ENCODE measurements around the gene RBM43.
"Not testable (repeated sequence)": the region's sequence is repeated elsewhere in the genome, so short reads cannot be mapped to it uniquely, and the experiment has no call there.

Gene RBM43

GRCh38 chr2:151261231-151261976 is at the start of gene RBM43:
Gene RBM43, minus strand, starts transcription at chr2:151261863. Its CDS starts 136 bp downstream, at chr2:151261727.
- peak; percentile 71 for DNase-seq

- DNase-seq, result not testable (repeated sequence)
Observed at GRCh38 chr2:151310313-151310712, 48.6 kb upstream of the RBM43 start.

- DNase-seq, result no peak
Observed at GRCh38 chr2:151306621-151307020, 45.0 kb upstream of the RBM43 start.

- no peak for DNase-seq
Observed at GRCh38 chr2:151305129-151305691, 43.5 kb upstream of the RBM43 start.

- DNase-seq, result no peak
Observed at GRCh38 chr2:151302879-151303278, 41.2 kb upstream of the RBM43 start.

DNA sequence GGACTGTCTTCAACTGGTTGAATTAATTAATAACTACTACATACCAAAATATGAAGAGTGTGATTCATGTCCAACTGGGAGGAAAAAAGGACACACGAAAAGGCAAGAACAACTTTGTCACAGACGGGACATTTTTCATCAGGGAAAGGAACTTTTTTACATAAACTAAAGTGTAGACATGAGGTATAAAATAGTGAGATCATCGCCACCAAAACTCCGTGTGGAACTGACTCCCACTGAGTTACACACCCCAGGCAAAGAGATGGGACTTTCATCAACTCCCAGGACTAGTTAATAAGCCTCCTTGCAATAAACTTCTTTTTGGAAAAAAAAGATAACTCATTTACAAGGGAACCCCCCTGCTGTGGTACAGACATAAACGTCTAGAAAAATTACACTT is 40.7 kb upstream of the RBM43 start:
- DNase-seq, result no peak

- DNase-seq, result no peak
Observed at GRCh38 chr2:151299920-151300539, 38.4 kb upstream of the RBM43 start.

- DNase-seq, result no peak
Observed at GRCh38 chr2:151297882-151298281, 36.2 kb upstream of the RBM43 start.

DNA sequence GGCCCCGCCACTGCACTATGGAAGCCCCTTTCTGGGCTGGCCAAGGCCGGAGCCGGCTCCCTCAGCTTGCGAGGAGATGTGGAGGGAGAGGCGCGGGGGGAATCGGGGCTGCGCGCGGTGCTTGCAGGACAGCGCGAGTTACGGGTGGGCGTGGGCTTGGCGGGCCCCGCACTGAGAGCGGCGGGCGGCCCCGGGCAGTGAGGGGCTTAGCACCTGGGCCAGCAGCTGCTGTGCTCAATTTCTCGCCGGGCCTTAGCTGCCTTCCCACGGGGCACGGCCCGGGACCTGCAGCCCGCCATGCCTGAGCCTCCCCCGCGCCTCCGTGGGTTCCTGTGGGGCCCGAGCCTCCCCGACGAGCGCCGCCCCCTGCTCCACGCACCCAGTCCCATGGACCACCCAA is 34.3 kb upstream of the RBM43 start:
- DNase-seq, result not testable (repeated sequence)

GRCh38 chr2:151292546-151292945 is 30.9 kb upstream of the RBM43 start:
- DNase-seq, result no peak

- DNase-seq, result no peak
Observed at GRCh38 chr2:151292141-151292540, 30.5 kb upstream of the RBM43 start.

DNA sequence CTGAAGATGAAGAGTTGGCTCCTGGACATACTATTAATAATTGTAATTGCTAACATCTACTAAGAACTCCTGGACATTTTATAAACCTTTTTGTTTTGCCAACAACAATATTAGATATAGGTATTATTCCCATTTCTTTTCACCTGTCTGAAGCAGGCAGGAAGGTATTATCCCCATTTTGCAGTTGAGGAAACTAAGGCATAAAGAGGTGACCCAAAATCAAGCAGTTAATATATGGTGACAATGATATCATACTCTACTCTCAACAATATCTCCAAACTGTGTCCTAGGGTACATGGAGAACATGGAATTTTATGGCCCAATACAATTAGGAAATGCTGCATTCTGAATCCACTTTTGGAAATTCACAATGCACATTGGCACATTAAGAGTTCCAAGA is 29.6 kb upstream of the RBM43 start:
- DNase-seq, result no peak

- DNase-seq, result no peak
Observed at GRCh38 chr2:151289972-151290866, 28.6 kb upstream of the RBM43 start.

DNA sequence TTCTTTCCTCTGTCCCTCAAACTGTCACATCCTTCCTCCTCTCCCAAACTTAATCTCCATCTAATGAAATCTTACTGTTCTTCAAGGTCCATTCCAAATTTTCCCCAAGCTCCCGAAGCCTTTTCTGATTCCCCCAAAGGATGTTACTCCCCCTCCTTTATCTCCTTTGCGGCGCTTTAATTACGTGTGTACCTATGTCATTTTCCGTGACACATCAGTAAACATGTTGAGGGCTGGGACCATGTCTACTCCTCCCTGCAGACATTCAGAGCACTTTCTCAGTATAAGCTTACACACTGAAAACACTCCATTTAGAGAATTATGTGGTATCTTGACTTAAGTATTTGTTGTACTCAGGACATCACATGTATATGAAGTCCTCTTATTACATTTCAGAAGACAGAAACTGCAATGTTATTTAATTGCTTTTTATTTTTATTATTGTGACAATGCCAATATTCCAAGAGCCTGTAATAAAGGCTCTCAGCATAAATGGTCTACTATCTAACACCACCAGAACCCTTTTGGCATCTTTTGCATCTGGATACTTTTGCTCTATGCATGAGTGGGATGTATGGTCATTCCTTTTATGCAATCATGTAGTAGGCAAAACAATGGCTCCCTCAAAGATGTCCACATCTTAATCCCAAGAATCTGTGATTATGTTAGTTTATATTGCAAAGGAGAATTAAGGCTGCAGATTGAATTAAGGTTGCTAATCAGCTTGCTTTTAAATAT is 26.0 kb upstream of the RBM43 start:
- no peak for DNase-seq

DNA sequence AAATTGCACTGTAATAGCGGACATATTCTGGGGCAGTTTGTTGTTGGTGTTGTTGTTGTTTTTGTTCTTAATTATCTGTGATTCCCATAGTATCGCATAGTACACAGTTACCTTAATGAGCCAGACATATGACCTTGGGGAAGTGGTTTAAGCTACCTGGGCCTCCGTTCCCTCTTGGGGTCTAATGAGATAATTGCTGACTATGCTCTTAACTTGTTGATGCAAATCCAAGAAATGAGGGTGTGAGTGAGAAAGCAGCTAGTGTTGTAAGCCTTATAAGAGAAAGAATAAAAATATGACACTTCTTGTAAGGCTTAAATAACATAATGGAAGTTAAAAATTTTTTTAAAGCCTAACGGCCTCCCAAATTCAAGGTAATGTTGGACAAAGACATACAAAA is 20.7 kb upstream of the RBM43 start:
- DNase-seq, result no peak

DNA sequence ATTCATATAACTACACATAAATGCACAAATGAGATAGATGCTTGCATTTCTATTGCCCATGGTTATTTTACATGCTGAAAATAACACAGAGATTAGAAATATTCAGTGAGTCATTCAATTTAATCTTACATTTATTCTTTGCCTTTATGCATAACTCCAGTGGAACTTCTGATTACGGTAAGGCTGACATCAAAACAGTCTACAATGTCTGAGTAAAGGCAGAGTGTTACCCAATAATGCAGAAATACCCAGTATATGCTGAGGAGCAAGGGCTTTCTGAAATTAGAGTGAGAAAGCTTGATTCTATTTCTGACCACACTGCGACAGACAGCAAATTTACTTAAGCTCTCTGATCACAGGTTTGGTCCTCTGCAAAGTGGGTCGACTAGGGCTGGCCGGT is 18.6 kb upstream of the RBM43 start:
- DNase-seq, result no peak

DNA sequence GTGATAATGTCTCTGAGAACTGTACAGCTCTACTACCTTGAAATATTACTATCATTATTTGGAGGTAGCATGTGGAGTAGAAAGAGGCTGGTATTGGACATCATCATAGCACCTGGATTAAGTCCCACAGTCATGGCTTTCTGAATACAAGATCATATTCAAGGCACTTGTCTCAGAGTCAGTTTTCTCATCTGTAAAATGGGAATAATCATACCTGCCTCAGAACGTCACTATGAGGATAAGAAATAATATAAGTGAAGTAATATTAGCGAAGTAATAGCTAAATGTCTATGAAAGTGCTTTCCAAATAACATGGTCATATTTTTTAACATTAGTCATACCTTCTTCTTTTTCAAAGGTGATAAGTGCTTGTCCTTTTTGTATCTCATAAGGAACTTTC is 16.8 kb upstream of the RBM43 start:
- no peak for DNase-seq

- DNase-seq, result no peak
Observed at GRCh38 chr2:151277067-151277466, 15.4 kb upstream of the RBM43 start.

DNA sequence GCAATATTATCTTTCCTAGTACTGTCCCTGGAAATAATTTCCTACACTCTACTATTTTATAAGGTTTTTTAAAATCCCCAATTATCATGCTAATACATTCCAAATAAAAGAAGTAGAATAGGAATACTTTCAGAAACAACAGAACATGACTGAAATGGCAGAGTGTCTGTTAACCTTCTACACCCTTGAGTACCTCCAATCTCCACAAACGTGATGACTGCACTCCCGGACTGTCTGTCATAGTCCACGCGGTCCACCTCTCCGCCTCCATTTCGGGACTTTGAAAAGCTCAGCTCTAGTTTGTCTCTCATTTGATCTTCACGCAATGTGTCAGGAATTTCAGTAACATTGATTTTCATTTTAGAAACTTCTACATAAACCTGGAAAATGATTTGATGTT is 13.6 kb upstream of the RBM43 start:
- no peak for DNase-seq

DNA sequence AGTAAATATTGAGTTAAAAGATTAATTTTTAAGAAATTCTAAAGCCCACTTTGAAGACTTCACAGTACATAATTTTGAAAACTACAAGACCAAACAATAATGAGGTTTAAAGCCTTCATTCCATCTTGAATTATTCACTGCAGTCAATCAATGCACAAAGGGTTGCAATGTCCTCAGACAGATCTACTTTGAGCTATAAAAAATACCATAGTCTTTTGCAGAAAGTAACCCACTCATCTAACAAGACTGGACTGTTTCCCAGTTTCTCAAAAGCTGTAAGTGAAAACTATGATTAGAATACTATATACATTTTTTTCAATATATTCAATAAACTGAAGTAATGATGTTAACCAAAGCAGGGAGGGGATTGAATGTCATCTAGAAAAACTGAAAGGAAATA is 10.2 kb upstream of the RBM43 start:
- no peak for DNase-seq

DNA sequence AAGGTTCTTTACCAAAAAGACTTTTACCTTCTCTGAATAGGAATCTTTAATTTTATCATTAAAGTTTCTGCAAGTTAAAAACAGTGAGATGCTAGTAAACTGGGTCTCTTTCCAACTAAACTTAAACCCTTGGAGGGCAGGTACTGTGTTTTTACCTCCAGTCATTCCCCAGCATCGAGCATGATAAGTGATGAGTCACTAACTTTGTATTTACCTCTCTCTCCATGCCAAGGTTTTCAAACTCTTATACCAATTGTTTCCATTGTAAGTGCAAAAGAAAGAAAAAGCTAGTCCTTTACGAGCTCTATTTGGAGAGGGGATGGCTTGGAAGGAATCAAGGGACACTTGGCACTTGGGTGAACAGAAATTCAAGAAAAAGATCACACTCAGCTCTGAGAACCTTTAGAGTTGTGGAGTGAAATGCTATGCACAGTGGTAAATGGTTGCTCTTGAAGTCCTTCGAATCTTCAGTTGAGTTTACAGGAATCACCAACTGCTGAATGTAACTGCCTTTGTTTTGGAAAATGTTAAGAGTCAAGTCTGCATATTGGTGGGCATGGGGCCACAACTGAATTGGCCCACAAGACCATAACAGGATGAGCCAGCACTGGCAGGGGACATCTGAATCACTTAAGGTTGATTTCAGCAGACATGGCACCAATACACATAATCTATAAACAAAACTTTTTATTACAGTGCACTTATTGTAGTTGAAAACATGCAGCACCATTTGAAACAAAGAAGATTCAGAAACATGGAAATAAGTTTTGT is 8.3 kb upstream of the RBM43 start:
- no peak for DNase-seq

DNA sequence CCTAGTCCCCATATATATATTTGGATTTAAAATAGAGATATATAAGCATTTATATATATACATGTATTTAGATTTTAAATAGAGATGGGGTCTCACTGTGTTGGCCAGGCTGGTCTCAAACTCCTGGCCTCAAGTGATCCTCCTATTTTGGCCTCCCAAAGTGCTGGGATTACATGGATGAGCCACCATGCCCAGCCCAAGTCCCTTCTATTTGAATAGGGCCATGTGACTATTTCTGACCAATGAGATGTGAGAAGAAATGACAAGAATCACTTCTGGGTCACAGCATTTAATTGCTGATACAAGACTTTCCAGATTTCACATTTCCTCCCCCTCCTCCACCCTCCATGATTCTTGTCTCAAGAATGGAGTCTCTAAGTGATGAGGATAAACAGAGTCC is 6.4 kb upstream of the RBM43 start:
- no peak for DNase-seq
